Gastrocnemius medialis (tissue), 4 donors: ENCODE results near the gene HS3ST4.

ENCODE experiments used
- POLR2A ChIP-seq, 2 donors: fragments of 450-650 bp; IDR thresholded peaks; one replicate each; pipeline ENCODE4 v1.6.1; 2017; ENCODE audit warnings: antibody characterized with exemption in 2 of 2, mild to moderate bottlenecking in 2 of 2, moderate library complexity in 2 of 2
- TF ChIP-seq, protein P1 (sequence below), 5 experiments: fragments of 450-650 bp in 3 of 5; fragments of 200-600 bp in 2 of 5; sonication (generic) in 2 of 5; IDR thresholded peaks in 4 of 5; conservative IDR thresholded peaks in 1 of 5; 1 replicate in 4 of 5; 2 replicates in 1 of 5; pipeline ENCODE4 v1.5.1; 2016 to 2019; ENCODE audit warnings: antibody characterized with exemption in 5 of 5, mild to moderate bottlenecking in 3 of 5, moderate library complexity in 3 of 5

- TF ChIP-seq POLR2A (IDR thresholded peaks at IDR 0.05) = no peak
- TF ChIP-seq, protein P1, sequence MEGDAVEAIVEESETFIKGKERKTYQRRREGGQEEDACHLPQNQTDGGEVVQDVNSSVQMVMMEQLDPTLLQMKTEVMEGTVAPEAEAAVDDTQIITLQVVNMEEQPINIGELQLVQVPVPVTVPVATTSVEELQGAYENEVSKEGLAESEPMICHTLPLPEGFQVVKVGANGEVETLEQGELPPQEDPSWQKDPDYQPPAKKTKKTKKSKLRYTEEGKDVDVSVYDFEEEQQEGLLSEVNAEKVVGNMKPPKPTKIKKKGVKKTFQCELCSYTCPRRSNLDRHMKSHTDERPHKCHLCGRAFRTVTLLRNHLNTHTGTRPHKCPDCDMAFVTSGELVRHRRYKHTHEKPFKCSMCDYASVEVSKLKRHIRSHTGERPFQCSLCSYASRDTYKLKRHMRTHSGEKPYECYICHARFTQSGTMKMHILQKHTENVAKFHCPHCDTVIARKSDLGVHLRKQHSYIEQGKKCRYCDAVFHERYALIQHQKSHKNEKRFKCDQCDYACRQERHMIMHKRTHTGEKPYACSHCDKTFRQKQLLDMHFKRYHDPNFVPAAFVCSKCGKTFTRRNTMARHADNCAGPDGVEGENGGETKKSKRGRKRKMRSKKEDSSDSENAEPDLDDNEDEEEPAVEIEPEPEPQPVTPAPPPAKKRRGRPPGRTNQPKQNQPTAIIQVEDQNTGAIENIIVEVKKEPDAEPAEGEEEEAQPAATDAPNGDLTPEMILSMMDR (IDR thresholded peaks at IDR 0.05 in 4 of 5, conservative IDR thresholded peaks at IDR 0.05 in 1 of 5) = no peak
Measured at GRCh38 chr16:25726430-25727098, 34.8 kb downstream of the HS3ST4 start.
